GM21825 (cell line): Measurements from ENCODE around the gene DDX25.

ENCODE experiments used
- ATAC-seq: cut with Tn5 transposase; IDR thresholded peaks from one replicate; pipeline ENCODE4 v1.9.1; 2021; ENCODE audit warnings: mild to moderate bottlenecking, moderate library complexity; ENCODE audit not compliant: unreplicated experiment

DDX25 gene

GRCh38 chr11:125933030-125933813, 28.9 kb downstream of the DDX25 start:
- no peak for ATAC-seq

GRCh38 chr11:125934473-125934872, 30.2 kb downstream of the DDX25 start:
- no peak for ATAC-seq

- no peak for ATAC-seq
These were observed 30.7 kb downstream of the DDX25 start for GRCh38 chr11:125935056-125935455.

- ATAC-seq = no peak
These were observed 31.4 kb downstream of the DDX25 start for GRCh38 chr11:125935618-125936199.

DNA sequence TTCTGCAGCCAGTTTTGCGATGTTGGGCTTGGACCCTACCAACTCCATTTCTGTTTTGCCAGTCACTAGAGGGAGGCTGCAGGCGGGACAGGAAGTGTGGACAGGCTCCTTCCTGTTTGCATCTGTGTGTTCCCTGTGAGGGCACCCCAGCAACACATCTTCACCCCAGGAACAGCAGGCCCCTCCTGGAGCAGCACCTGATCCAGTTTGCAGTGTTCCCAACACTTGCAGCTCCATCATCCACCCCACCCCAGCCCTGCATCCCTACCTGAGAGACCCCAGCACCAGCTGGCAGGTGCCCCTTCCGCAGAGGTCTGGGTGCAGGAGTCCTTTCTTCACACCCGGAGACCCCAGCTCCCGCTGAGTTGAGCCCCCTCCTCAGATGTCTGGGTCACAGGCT, 34.1 kb downstream of the DDX25 start:
- ATAC-seq = no peak

DNA sequence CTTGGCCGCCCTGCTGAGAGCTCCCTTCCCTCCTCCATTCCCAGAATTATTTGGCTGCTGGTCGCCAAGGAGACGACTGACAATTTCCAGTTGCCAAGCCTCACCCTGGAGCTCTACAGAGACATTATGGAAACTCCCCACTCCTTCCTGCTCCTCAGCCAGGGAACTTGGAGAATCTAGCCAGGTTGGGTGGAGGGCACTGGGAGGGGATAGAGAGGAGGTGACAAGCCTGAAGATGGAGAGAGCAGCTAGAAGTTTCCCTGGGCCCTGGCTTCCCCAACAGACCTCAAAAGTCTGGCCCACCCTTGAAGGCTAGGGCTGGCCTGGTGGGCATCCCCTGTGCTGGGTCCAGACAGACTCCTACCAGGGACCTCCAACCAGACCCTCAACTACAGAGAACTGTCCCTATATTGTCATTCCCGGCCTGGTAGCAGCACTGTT, 34.8 kb downstream of the DDX25 start:
- no peak for ATAC-seq

GRCh38 chr11:125940145-125940544, 35.8 kb downstream of the DDX25 start:
- ATAC-seq = no peak

GRCh38 chr11:125941267-125941618, 36.9 kb downstream of the DDX25 start:
- no peak for ATAC-seq

- no peak for ATAC-seq
These were observed 37.6 kb downstream of the DDX25 start for GRCh38 chr11:125941619-125942611.

- ATAC-seq = no peak
These were observed 38.6 kb downstream of the DDX25 start for GRCh38 chr11:125942771-125943428.

DNA sequence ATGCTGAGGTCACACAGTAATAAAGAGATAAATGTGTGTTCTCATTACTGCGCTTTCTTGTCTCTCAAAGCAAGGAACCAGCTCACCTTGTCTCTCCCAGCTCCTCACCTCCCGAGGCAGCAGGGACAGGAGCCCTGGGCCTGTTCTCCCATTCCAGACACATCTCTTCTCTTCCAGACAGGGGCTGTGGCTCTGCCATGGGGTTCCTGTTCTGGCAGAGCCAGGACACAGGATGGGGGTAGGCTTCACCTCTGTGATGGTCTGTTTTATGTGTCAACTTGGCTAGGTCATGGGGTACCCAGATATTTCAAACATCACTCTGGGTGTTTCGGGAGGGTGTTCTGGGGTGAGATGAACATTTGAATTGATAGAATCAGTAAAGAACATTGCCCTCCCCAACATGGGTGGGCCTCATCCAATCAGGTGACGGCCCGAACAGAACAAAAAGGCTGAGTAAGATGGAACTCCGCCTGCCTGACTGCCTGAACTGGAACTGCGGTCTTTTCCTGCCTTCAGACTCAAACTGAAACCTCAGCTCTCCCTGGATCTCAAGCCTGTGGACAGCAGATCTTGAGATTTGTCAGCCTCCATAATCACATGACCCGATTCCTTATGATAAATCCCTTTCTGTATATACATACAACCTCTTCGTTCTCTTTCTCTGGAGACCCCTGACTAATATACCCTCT, 39.5 kb downstream of the DDX25 start:
- ATAC-seq = no peak

DNA sequence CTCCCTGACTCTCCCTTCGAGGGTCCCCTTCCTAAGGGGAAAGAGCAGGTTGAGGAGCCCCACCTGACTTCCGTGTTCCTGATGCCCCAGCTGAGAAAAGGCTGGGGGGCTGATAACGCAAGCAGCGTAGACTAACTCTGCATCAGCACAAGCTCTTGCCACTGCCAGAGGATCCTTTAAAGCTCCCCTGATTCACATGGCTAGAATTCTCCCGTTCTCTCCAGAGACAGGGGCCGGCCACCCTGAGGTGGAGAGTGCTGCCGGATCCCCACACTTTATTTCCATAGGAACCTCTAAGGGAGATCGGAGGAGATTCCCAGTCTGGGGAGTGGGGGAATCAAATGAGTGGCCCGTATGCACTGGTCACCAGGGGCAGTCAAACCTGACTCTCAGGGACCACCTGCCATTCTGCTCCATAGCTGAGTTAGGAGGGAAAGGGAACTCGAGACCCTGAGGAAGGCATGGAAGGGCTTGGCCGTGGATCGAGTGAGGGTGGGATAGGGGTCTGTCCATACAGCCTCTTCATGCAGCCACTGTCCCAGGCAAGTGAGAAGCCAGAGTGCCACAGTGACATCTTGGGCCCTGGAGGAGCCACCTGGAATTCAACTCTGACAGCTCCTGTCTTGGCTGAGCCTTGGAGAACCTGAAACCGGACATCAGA, 40.2 kb downstream of the DDX25 start:
- ATAC-seq = no peak

DNA sequence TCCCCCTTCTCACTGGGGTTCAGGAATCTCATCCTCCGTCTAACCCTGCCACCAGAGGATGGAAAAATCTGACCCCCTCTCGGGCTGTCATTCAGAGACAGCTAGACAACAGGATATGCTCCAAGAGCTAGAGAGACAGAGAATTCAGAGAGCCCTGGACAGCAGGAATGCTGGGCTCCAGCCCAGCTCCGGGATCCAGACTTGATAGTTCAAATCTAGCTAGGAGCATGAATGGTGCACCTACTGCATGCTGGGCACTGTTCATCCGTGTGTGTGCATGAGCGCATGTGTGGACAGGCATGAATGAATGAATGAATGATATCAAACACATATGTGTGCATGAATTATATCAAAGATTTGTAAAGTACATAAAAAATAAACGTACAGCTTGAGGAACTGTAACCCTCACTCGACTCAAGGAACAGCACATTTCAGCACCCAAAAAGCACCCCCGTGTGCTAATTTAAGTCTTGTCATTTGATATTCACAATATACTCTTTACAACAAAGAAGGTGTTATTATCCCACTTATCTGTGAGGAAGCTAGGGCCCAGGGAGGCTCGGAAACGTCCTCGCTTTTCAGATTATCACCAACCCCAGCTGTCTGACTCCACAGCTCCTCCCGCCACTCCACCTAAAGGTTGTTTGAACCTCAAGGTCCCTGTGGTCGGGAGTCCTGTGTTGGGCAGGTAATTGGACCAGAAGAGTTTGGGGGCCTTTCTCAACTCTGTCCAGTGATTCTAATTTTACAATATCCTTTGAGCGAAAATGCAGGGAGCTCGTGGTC, 40.9 kb downstream of the DDX25 start:
- ATAC-seq = no peak

- ATAC-seq = no peak
These were observed 41.7 kb downstream of the DDX25 start, which contains the start of gene VSIG10L2 for GRCh38 chr11:125945797-125946520. TSS of gene VSIG10L2 (plus strand) at chr11:125946044. CDS start at chr11:125946056, 12 bp downstream.

GRCh38 chr11:125946712-125947418, 42.6 kb downstream of the DDX25 start:
- no peak for ATAC-seq

- ATAC-seq = no peak
These were observed 43.3 kb downstream of the DDX25 start for GRCh38 chr11:125947419-125948277.
